Activated T-cell treated with anti-CD3 and anti-CD28 coated beads, Interleukin-2, amount 50 U/mL, for 24 hours (primary cell): ENCODE data around the gene RAB27B.

Experiments
- DNase-seq: peaks from one replicate; pipeline ENCODE4 v3.0.0-alpha.2; 2020
- H3K27ac Mint-ChIP-seq: 2 replicates; pipeline ENCODE4 v1.8.0; 2020; ENCODE audit warnings: mild to moderate bottlenecking, mixed read lengths
- H3K27me3 Mint-ChIP-seq: 2 replicates; pipeline ENCODE4 v1.8.0; 2020; ENCODE audit warnings: mixed read lengths
- H3K36me3 Mint-ChIP-seq: 2 replicates; pipeline ENCODE4 v1.8.0; 2020; ENCODE audit warnings: low read depth, mixed read lengths
- H3K4me1 Mint-ChIP-seq: 2 replicates; pipeline ENCODE4 v1.8.0; 2020; ENCODE audit warnings: low read depth, mixed read lengths
- H3K4me3 Mint-ChIP-seq: 2 replicates; pipeline ENCODE4 v1.8.0; 2020; ENCODE audit warnings: mild to moderate bottlenecking, moderate library complexity, mixed read lengths
- H3K9me3 Mint-ChIP-seq: 2 replicates; pipeline ENCODE4 v1.8.0; 2020; ENCODE audit warnings: mixed read lengths

The RAB27B gene

DNA sequence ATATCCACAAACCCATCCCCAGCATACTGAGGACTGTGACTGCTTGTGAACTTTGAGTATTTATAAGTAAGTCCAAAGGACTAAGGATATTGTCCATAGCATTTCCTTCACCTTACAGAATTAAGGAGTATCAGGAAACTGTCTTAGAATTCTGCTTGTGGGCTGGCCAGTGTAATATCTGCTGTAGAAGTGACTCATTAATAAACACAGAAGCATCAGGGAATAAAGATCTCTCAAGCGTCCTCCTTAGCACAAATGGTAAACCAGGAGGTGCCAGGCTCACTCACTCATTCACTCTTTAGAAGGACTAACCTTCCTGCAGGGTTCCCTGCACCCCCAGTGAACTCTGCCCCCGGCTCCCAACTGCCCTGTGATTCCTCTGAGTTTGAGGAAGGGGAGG, 100.0 kb downstream of the RAB27B start:
- peaks cover 7% of the 10 kb centered on the region for H3K4me1 Mint-ChIP-seq
- no peak for DNase-seq
- no peaks in the 10 kb centered on the region for H3K9me3 Mint-ChIP-seq
- no peaks in the 10 kb centered on the region for H3K27me3 Mint-ChIP-seq
- no peaks in the 10 kb centered on the region for H3K36me3 Mint-ChIP-seq
- H3K27ac Mint-ChIP-seq: no peak overlapping the region
- no peak overlapping the region for H3K4me3 Mint-ChIP-seq

DNA sequence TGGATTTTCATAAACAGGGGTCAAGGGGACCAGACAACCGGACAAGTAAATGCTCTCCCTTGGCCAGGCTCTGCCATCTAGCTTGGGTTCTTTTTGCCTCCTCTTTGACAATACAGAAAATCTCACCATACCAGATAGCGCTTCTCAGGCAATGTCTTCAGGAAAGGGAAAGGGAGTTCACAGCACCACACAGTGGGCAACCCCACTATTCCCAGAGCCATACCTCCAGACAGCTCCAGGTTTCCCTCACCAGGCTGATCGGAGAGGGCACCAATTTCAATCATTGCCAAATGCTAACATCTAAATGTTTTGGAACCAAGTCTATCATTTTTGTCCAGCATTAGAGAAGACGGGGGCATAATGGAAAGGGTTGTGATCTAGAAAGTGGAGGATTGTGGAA, 102.9 kb downstream of the RAB27B start:
- no peak for DNase-seq
- Mint-ChIP-seq H3K4me1 (no peaks in the 10 kb centered on the region), H3K4me3 (no peak overlapping the region), H3K27me3 (no peaks in the 10 kb centered on the region), H3K27ac (no peak overlapping the region), H3K9me3 (no peaks in the 10 kb centered on the region), H3K36me3 (no peaks in the 10 kb centered on the region)

DNA sequence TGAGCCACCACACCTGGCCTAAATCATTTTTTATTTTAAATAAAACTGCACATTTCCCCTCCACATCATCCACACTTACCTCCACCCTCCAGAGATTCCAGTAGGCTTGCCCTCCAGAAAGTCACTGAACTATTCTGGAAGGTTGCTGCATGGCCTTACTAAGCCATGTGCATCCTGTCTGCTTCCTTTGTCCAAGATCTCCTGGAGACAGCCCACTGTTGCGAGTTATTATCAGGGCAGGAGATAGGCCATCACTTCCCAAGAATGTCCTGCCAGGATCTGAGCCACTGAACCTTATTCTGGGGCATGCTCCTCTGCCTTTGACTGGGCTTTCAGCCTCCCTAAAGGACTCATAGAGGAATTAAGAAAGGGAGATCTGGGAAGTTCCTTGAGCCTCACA, 104.2 kb downstream of the RAB27B start:
- Mint-ChIP-seq H3K36me3 (no peaks in the 10 kb centered on the region), H3K27me3 (no peaks in the 10 kb centered on the region), H3K27ac (no peak overlapping the region), H3K4me1 (no peaks in the 10 kb centered on the region), H3K4me3 (no peak overlapping the region), H3K9me3 (no peaks in the 10 kb centered on the region)
- no peak for DNase-seq

DNA sequence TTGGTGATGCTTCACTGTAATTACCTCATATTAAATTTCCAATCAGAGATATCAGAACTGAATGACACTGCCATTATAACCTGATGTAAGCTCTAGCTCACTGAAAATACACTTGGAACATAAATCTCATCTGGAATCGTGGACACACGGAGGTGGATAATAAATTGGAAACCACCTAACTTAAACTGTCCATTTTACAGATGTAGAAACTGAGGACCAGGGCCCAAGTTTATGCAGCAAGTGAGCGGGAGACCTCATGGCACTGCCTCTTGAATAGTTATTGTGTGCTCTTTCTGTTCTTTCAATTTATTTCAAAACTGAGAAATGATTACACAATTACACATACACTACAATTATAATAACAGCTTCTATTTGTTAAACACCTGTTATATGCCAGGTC, 110.2 kb downstream of the RAB27B start:
- Mint-ChIP-seq H3K9me3 (no peaks in the 10 kb centered on the region), H3K4me1 (no peaks in the 10 kb centered on the region), H3K4me3 (no peak overlapping the region), H3K27ac (no peak overlapping the region), H3K27me3 (no peaks in the 10 kb centered on the region), H3K36me3 (no peaks in the 10 kb centered on the region)
- DNase-seq: no peak

DNA sequence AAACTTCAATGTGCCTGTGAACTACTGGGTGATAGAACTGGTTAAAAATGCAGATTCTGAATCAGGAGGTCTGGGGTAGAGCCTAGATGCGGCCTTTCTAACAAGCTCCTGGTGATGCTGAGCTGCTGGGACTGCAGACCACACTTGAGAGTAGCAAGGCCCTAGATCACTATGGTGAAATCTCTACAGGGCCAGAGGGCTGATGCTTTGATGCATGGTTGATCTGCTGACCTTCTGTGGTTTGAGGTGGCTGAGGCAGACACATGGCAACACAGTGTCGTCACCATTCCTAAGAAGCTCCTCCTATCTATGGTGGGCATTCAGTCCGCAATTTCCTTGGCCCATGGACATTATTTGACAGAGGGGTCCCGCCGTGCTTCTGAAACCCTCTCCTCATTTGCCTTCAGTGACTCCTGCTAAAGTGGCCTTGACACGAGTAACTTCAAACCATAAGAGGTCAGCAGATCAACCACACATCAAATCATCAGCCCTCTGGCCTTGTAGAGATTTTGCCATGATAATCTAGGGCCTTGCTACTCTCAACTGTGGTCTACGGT, 111.2 kb downstream of the RAB27B start:
- H3K27me3 Mint-ChIP-seq: no peaks in the 10 kb centered on the region
- no peaks in the 10 kb centered on the region for H3K4me1 Mint-ChIP-seq
- H3K27ac Mint-ChIP-seq: no peak overlapping the region

DNA sequence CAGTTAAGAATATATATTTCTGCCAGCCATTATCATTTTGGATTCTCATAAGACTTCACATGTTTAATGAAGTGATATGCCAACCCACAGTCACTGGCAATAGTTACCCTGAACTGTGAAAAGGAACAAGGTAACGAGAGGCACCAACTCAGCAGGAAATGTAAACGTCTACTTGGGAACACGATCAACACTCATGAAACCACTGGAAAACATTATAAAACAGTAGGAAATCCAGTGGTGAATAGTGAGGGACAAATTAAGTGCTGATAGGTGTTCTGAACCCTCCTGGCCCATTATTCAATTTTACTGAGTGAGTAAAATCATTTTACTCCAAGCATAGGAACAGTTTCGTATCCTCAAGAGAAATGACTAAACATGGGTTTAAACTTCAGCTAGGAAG, 113.9 kb downstream of the RAB27B start:
- no peak overlapping the region for H3K4me3 Mint-ChIP-seq
- no peak for DNase-seq
- no peaks in the 10 kb centered on the region for H3K27me3 Mint-ChIP-seq
- no peak overlapping the region for H3K27ac Mint-ChIP-seq
- H3K4me1 Mint-ChIP-seq: peaks cover 19% of the 10 kb centered on the region
- no peaks in the 10 kb centered on the region for H3K36me3 Mint-ChIP-seq
- no peaks in the 10 kb centered on the region for H3K9me3 Mint-ChIP-seq

More for the DNA sequence above, 111.2 kb downstream of the RAB27B start:
- Mint-ChIP-seq H3K36me3 (no peaks in the 10 kb centered on the region), H3K9me3 (no peaks in the 10 kb centered on the region), H3K4me3 (no peak overlapping the region)
- DNase-seq: no peak

DNA sequence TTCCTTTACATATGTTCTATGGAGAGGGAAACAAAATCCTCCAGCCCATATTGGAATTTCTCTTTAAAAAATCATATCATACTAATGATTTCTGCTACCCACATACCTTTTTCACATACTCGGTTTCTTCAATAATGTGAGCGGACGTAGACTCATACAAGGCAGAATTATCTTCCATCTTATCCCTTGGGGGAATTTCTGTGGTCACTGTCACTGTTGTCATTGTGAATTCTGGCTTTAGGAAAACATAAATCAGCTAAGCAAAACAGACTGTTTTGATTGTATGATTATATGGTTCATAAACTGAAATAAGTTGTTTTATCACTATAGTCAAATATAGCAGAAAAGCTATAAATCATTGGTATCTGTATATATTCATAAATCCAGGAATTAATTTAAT, 114.3 kb downstream of the RAB27B start:
- DNase-seq: no peak
- Mint-ChIP-seq H3K27me3 (no peaks in the 10 kb centered on the region), H3K27ac (no peak overlapping the region), H3K4me1 (peaks cover 21% of the 10 kb centered on the region), H3K36me3 (no peaks in the 10 kb centered on the region), H3K4me3 (no peak overlapping the region), H3K9me3 (no peaks in the 10 kb centered on the region)
